HG03354 (cell line): Measurements from ENCODE around the gene CDH23.

Experiments used
- ATAC-seq: cut with Tn5 transposase; IDR thresholded peaks from one replicate; pipeline ENCODE4 v1.9.1; 2021; ENCODE audit warnings: mild to moderate bottlenecking; ENCODE audit not compliant: unreplicated experiment, poor library complexity, severe bottlenecking

CDH23 gene

GRCh38 chr10:71497763-71498326 is 101.1 kb downstream of the CDH23 start:
- ATAC-seq = no peak

DNA sequence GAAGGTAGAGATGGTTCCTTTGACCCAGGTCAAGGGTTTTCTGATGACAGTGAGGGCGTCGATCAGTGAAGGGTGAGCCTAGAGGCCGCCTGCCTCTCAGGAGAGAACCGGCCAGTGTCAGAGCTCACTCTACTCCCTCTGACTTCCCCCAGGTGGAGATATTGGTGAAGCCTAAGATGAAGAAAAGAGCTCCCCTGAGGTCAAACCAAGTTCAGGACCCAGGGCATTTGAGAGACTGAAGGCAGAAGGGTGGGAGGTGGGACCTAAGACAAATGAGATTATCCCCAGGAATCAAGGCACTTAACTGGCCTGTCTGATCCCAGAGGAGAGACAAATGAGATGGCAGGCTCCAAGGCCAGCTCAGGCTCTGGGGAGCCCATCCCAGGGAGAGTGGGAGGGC is 104.7 kb downstream of the CDH23 start:
- no peak for ATAC-seq

DNA sequence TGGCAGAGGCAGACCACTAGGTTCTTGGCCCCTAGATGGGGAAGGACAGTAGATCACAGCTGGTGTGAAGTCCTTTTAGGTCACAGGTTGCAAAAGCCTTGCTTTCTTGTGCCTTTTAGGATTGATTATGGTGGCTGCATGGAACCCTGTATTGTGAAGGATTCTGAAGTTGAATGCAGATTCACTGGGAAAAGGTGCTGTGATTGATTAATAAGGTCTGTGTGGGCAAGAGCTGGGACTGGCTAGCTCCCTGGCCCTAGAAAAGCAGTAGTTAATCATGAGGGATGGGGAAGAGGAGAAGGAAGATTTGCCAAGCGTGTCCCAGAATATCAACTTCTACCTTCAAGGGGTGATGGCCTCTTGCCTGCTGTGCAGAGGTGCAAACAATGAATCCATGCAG is 105.5 kb downstream of the CDH23 start:
- ATAC-seq = no peak

DNA sequence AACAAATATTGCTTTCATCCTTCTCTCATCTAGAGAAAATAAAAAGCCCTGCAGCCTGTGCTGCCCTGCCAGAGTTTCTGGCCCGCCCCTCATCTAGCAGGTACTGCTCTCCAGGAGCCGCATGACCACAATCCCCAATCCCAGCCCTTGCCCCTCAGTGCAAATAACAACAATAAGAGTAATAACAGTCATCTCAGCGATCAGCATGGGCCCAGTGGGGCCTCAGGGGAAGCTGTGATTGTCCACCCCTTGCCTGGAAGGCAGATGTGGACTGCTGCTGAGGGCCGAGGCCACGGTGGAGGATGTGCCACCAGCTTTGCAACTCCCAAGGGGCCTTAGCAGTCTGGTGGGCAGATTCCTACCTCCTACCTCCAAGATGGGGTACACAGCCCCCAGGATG is 106.1 kb downstream of the CDH23 start:
- no peak for ATAC-seq

GRCh38 chr10:71504168-71504567 is 107.4 kb downstream of the CDH23 start:
- ATAC-seq = no peak

GRCh38 chr10:71504570-71504969 is 107.8 kb downstream of the CDH23 start:
- no peak for ATAC-seq

GRCh38 chr10:71505862-71506261 is 109.1 kb downstream of the CDH23 start:
- no peak for ATAC-seq

GRCh38 chr10:71509444-71509843 is 112.7 kb downstream of the CDH23 start:
- no peak for ATAC-seq

GRCh38 chr10:71511206-71511605 is 114.5 kb downstream of the CDH23 start:
- no peak for ATAC-seq

DNA sequence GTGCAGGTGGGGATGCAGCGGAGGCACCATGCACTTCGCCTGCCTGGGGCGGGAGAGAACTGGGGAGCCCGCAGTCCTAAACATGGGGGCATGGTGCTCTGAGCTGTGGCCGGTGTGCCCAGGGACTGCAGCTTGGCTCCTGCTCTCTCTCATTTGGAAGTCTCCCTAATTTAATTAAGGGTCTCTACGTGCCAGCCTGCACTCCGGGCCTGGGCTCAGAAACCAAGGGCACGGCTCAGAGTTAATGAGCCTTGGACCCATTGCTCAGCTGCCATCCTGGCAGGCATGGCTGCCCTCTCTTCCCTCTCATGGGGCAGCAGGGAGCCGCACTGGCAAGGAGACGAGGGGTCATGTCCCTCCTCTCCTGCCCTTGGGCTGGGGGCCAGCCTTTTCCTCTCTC is 115.6 kb downstream of the CDH23 start:
- ATAC-seq = no peak

- ATAC-seq = no peak
These were observed 116.2 kb downstream of the CDH23 start for GRCh38 chr10:71512761-71513539.

DNA sequence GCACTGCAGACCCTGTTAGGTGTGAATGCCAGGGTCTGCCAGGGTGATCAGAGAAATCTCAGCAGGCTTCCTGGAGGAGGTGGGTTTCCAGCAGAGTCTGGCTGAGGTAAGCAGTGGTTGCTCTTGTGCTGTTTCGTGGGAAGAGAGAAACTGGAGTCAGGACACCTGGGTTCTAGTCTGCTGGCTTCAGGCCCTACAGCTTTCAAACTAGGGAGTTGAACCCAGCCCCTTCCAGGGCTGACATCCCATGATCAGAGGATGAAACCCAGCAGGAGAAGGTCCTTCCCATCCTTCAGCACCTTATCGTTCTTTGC is 116.8 kb downstream of the CDH23 start:
- no peak for ATAC-seq

GRCh38 chr10:71513936-71514335 is 117.2 kb downstream of the CDH23 start:
- no peak for ATAC-seq

DNA sequence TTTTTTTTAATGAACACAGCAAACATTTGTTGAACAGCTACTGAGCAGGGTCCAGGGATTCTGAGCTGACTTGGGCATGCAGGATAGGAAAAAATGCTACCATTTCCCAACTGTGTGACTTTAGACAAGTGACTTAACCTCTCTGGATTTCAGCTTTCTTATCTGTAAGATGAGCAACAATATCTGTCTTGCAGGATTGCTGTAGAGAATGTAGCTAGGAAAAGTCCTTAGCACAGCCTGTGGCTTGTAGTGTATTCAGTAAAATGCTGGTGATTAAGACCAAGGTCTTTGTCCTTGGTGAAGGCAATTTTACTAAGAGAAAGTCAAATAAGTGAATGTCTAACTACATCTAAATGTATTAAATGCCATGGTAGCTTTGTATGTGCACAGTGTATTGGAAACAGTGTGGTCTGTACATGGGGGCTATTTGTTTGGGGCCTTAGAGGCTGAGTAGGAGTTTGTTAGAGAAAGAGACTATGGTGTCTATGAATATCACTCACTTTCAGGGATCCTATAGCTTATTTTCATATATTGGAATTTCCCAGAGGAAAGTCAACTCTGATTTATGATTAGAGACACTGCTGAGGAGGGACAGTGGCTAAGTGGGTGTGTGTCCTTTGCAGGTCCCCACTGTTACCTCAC is 118.9 kb downstream of the CDH23 start:
- ATAC-seq = no peak

GRCh38 chr10:71516890-71517289 is 120.2 kb downstream of the CDH23 start:
- ATAC-seq = no peak

DNA sequence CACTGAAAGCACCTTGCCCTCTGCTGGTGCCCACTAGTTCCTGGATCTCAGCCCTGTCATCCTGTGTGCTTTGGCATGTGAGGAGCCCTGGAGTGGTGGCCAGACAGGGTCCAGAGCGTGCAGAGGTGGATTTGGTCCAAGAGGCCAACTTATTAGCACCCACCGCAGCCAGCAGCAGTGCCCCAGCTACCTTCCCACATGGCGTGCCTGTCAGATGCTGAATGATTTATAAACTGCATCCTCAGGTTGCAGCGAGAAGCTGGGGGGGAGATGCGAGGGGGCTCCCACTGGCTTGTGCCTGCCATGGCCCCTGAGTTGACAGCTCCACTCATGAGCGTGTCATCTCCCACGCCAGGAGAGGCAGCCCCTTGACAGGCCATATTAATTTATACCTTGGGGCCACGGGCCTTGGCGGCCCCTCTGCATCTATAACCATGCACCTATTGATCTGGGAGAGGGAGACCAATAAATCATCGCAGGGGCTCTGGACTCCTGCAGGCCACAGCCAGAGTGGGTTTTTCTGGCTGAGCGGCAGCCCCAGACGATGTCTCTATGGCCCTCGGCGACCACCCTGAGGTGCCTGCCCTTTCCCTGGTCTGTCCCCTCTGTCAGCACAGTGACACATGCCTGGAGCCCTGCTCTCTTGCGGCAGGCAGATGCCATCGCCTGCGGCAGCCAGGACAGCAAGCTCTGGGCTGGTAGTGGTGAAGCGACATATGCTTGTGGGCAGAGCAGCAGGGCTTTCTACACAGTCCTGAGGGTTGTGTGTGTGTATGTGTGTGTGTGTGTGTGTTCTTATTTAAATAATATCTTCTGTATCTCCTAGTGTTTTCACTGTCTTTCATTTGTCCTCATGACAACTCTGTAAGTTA is 120.8 kb downstream of the CDH23 start:
- no peak for ATAC-seq

GRCh38 chr10:71520042-71520441 is 123.3 kb downstream of the CDH23 start:
- no peak for ATAC-seq

GRCh38 chr10:71521504-71522441 is 125.1 kb downstream of the CDH23 start:
- ATAC-seq = no peak

DNA sequence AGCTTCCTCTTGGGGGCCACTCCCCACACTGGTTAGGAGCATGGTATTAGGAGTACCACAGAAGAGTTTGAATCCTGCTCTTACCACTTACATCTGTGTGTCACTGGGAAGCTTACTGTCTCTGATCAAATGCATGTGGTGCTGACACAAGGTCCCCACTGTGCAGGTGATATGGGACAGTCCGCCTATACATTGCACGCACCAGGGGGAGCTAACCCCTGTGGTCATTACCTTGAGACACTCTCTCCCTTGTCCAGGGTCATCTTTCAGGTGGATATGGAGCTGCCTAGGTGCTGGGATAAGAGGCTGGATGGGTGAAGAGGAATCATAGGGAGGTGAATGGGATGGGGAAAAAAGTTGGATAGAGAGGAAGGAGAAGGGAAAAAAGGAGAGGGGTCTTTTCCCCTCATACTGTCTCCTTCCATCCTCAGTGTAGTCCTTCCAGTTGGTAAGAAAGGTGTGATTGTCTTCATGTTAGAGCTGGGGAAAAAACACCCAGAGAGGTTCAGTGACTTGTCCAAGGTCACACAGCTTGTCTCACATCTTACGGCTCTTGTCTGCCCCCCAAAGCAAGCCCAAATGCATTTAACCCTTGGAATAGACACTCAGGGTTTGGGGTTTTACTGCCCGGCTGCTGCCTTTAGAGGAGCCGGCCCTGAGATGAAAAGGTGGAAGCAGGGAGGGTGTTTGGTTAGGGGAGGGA is 125.9 kb downstream of the CDH23 start:
- no peak for ATAC-seq
